CD1c-positive myeloid dendritic cell (primary cell): ENCODE measurements around the gene WDR81.
A peak's percentile ranks its signal among the peaks of the same experiment; 100 is the strongest.
"Not testable (repeated sequence)": the region's sequence is repeated elsewhere in the genome, so short reads cannot be mapped to it uniquely, and the experiment has no call there.

Experiments used
- DNase-seq: peaks from one replicate; pipeline ENCODE4 v3.0.0-alpha.2; 2016; ENCODE audit errors: extremely low spot score

Gene WDR81

GRCh38 chr17:1753767-1754429, 29.4 kb downstream of the WDR81 start:
- peak; percentile 71 for DNase-seq

DNA sequence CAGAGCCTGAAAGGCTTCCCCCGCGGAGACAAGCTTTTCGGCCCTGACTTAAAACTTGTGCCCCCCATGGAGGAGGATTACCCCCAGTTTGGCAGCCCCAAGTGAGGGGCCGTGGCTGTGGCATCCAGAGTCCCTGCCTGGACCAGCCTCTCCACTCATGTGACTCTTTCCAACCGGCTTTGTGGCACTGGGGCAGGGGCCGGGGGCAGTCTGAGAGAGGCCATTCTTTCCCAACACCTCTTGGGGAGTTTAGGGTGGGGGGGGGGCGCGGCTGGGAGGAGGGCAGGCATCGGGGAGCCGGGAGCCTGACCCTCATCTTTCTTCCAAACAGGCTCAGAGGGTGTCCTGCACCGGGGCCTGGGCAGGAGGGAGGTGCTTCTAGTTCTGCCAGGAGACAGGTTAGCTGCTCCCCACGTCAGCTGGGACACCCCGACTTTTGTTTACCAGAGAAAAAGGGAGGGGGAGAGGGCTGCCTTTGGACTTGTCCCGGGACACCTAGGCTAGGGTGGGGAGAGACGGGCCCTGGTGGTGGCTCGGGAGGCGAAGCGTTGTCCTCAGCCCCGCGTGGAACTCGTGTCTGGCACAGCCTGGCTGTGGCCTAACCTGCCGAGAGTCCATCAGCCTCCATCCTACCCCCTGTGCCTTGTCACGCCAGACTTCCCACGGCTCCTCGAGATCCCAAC, 30.1 kb downstream of the WDR81 start:
- DNase-seq = no peak

- no peak for DNase-seq
Observed at GRCh38 chr17:1755252-1755826, 30.8 kb downstream of the WDR81 start.

GRCh38 chr17:1755827-1756262, 31.3 kb downstream of the WDR81 start:
- no peak for DNase-seq

GRCh38 chr17:1758807-1759206, 34.3 kb downstream of the WDR81 start:
- DNase-seq = peak; percentile 88

DNA sequence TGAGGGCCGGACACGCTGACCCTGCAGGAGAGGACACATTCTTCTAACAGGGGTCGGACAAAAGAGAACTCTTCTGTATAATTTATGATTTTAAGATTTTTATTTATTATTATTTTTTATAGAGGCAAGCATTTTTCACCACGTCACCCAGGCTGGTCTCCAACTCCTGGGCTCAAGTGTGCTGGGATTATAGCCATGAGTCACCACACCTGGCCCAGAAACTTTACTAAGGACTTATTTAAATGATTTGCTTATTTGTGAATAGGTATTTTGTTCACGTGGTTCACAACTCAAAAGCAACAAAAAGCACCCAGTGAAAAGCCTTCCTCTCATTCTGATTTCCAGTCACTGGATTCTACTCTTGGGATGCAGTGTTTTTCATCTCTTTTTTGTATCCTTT, 35.0 kb downstream of the WDR81 start:
- no peak for DNase-seq

DNA sequence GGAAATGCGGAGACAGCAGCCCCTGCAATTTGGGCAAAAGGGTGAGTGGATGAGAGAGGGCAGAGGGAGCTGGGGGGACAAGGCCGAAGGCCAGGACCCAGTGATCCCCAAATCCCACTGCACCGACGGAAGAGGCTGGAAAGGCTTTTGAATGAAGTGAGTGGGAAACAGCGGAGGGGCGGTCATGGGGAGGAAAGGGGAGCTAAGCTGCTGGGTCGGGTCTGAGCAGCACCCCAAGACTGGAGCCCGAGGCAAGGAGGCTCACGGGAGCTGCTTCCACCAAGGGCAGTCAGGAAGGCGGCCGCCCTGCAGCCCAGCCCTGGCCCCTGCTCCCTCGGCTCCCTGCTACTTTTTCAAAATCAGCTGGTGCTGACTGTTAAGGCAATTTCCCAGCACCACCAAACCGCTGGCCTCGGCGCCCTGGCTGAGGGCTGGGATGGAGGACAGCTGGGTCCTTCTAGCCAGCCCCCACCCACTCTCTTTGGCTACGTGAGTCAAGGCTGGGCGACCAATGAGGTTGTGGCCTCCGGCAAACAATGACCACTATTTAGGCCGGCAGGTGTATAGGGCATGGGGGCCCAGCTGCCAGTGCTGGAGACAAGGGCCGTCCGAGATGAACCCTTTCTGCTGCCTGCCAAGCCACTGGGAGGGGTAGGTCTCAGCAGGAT, 37.9 kb downstream of the WDR81 start:
- no peak for DNase-seq

- peak; percentile 58 for DNase-seq
Observed at GRCh38 chr17:1762901-1763898, 38.7 kb downstream of the WDR81 start.

DNA sequence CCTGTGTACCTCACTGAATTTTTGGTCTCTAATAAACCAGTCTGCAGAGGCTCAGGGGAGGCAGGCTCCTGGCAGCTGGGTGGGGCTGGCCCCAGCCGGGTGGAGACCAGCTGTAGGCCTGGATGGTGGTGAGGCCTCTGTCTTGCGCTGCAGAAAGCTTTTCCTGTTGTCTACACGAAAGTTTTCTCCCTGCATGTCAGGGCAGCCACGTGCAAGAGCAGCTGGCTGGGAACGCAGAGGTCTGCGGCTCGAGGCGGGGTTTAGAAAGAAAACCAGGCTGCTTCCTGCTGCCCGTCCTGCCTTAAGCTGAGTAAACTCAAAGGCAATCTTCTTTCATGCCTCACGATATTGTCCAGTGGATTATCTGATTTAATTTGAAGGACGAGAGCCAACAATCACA, 39.8 kb downstream of the WDR81 start:
- peak; percentile 37 for DNase-seq

GRCh38 chr17:1764705-1765104, 40.2 kb downstream of the WDR81 start:
- DNase-seq = not testable (repeated sequence)

GRCh38 chr17:1765576-1765975, 41.1 kb downstream of the WDR81 start:
- DNase-seq = no peak

DNA sequence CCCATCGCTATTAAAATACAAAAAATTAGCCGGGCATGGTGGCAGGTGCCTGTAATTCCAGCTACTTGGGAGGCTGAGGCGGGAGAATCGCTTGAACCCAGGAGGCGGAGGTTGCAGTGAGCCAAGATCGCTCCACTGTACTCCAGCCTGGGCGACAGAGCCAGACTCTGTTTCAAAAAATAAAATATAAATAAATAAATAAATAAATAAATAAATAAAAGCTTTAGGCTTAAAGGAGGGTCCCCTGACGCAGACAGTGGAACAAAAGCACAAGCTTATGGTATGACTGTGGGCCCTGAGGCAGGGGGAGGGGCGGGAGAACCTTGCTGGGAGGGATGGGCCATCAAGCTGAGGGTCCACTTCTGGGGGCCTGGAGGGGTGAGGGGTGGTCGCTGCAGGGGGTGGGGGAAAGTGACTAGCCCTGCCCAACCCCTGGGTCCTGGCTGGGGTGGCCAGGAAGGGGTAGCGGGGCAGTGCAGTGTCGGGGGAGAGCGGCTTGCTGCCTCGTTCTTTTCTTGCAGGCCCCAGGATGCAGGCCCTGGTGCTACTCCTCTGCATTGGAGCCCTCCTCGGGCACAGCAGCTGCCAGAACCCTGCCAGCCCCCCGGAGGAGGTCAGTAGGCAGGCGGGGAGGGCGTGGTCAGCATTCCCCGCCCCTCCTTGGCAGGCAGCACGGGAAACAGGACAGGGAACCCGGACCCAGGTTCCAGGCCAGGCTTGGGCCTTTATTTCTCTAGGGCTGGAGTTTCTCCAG, 42.1 kb downstream of the WDR81 start:
- no peak for DNase-seq

DNA sequence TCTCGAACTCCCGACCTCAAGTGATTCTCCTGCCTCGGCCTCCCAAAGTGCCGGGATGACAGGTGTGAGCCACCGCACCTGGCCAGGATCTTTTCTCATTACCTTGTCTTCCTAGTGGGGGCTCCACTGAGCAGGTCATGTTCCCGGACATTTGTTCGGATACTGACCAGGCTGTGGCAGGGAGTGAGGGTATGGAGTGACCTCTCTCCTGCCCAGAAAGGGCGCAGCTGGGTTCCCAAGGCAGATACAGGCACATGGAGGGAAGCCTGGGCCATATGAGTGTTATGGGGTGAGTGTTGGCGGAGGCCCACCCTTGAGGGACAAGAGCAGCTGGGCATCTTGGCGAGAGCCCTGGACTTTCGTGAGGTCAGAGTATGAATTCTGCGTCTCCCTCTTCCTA, 42.9 kb downstream of the WDR81 start:
- no peak for DNase-seq

DNA sequence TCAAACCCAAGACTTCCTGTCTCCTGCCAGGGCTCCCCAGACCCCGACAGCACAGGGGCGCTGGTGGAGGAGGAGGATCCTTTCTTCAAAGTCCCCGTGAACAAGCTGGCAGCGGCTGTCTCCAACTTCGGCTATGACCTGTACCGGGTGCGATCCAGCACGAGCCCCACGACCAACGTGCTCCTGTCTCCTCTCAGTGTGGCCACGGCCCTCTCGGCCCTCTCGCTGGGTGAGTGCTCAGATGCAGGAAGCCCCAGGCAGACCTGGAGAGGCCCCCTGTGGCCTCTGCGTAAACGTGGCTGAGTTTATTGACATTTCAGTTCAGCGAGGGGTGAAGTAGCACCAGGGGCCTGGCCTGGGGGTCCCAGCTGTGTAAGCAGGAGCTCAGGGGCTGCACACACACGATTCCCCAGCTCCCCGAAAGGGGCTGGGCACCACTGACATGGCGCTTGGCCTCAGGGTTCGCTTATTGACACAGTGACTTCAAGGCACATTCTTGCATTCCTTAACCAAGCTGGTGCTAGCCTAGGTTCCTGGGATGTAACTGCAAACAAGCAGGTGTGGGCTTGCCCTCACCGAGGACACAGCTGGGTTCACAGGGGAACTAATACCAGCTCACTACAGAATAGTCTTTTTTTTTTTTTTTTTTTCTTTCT, 45.4 kb downstream of the WDR81 start:
- no peak for DNase-seq

- DNase-seq = not testable (repeated sequence)
Observed at GRCh38 chr17:1773000-1773695, 48.6 kb downstream of the WDR81 start.

- DNase-seq = no peak
Observed at GRCh38 chr17:1773696-1774181, 49.2 kb downstream of the WDR81 start.

DNA sequence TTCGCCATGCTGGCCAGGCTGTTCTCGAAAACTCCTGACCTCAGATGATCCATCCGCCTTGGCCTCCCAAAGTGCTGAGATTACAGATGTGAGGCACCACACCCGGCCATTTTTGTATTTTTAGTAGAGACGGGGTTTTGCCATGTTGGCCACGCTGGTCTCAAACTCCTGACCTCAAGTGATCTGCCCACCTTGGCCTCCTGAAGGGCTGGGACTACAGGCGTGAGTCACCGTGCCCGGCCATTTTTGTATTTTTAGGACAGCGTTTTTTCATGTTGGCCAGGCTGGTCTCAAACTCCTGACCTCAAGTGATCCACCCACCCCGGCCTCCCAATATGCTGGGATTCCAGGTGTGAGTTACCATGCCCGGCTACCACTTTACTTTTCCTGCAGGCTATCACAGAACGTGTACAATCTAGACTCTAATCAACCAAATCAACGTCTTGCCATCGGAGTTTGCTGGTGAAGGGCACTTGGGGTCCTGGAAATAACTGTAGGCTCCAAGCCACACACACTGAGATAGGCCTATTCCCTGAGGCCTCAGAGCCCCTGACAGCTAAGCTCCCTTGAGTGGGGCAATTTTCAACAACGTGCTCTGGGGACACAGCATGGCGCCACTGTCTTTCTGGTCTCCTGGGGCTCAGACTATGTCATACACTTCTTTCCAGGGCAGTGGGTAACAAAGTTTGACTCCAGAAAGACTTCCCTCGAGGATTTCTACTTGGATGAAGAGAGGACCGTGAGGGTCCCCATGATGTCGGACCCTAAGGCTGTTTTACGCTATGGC, 50.1 kb downstream of the WDR81 start:
- DNase-seq = no peak

DNA sequence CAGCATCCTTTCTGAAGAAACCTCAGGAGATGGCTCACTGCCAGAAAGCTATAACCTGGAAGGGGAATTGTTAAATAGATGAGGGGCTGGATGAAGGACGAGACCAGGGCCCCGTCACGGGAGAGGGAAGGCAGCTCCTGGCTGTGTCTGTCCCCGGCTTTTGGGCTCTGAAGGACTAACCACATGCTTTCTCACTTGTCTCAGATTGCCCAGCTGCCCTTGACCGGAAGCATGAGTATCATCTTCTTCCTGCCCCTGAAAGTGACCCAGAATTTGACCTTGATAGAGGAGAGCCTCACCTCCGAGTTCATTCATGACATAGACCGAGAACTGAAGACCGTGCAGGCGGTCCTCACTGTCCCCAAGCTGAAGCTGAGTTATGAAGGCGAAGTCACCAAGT, 51.8 kb downstream of the WDR81 start:
- DNase-seq = no peak

DNA sequence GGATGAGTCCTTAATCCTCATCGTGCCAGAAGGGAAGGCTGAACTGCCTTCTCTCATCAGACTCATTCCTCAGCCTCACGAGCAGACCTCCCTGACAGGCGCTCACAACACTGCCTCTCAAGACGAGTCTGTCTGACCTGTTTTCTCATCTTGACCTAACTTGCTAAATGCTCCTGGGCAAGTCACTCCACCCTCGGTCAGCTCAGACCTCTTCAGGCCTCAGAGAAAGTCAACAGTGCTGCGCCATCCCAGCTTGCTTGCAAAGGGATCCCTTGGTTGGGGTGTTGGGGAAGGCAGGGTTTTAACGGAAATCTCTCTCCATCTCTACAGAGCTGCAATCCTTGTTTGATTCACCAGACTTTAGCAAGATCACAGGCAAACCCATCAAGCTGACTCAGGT, 52.4 kb downstream of the WDR81 start:
- no peak for DNase-seq
